ENCODE measurements around the gene RCN1.
"Not testable (repeated sequence)": the region's sequence is repeated elsewhere in the genome, so short reads cannot be mapped to it uniquely, and the experiment has no call there.

GRCh38 chr11:32103121-32103719 is 12.3 kb downstream of the RCN1 start:
- TF ChIP-seq POLR2A, CTCF (IDR thresholded peaks at IDR 0.05): not testable (repeated sequence)

Data from esophagus squamous epithelium (tissue), 4 donors.